ENCODE measurements around the gene RCAN2.

- TF ChIP-seq CTCF (conservative IDR thresholded peaks at IDR 0.05; ENCODE audit: low read depth, low read length) (no peak), EZH2 (IDR thresholded peaks at IDR 0.05; ENCODE audit: borderline replicate concordance, low read depth, low read length, poor library complexity, severe bottlenecking) (no peak)
These were observed 244.5 kb downstream of the RCAN2 start for GRCh38 chr6:46246727-46247126.

All from A673 (cell line).